IPS-NIHi7 (cell line): ENCODE data around the gene SCNN1A.

Experiments used
- DNase-seq: peaks from one replicate; pipeline ENCODE4 v3.0.0; 2012; ENCODE audit warnings: mixed read lengths; ENCODE audit errors: extremely low spot score

The SCNN1A gene

DNA sequence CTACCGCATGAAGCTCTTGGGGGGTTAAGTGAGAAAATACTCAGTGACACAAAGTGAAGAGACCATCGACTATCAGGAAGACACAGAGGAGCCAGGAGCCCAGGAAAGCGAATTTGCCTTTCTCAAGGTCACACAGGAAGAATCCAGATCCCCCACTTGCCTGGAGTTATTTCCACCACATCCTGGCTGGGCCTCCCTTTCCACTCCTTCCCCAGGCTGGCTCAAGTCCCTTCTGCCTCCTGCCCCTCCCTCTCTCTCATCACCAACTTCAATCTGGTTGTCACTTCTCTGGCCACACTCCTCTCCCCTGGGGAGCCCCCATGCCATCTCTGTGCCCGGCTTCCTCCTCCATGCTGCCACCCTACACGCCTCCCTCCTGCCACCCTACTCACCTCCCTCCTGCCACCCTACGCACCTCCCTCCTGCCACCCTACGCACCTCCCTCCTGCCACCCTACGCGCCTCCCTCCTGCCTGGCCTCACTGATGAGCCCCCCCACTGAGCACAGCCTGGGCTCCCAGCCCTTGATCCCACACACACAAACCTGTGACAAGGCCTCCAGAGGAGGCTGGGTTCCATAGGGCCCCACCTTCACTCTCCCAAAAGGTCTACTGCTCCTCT is 6.3 kb downstream of the SCNN1A start:
- DNase-seq = no peak

GRCh38 chr12:6367969-6368892 is 7.1 kb downstream of the SCNN1A start:
- no peak for DNase-seq

DNA sequence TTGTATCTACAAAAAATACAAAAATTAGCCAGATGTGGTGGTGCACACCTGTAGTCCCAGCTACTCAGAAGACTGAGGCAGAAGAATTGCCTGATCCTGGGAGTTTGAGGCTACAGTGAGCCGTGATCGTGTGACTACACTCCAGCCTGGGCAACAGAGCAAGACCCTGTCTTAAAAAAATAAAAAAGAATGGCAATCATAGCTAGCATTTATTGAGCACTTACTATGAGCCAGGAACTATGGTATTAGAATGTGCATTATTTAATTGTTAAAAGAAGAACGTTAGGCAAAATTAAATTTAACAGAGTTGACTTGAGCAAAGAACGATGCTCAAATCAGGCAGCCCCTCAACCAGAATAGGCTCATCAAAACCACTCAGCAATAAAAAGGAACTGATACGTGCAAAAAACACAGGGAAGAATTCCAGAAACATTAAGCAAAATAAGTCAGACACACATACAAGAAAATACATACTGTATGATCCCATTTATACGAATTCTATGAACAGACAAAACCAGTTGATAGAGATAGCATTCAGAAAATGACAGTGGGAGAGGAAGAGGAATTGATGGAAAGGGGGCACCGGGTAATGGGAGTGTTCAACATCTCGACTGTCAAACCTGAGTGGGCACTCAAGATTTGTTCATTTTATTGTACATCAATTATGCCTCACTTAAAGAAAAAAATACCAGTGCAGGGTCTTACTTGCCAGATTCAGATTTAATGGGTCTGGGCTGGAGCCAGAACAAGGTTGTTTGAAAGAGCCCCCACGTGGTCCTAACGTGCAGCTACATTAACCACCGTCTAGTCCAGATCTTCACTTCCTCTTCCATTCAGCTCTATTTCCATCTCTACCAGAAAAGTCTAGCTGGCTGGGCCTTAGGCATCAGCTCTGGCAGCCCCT is 8.0 kb downstream of the SCNN1A start:
- no peak for DNase-seq

- DNase-seq = no peak
These were observed 11.4 kb downstream of the SCNN1A start for GRCh38 chr12:6364044-6364374.

GRCh38 chr12:6363330-6364043 is 11.9 kb downstream of the SCNN1A start:
- DNase-seq = peak; percentile 91

GRCh38 chr12:6363010-6363329 is 12.4 kb downstream of the SCNN1A start:
- DNase-seq = no peak

GRCh38 chr12:6362403-6362802 is 13.0 kb downstream of the SCNN1A start:
- DNase-seq = no peak

GRCh38 chr12:6361834-6362233 is 13.5 kb downstream of the SCNN1A start:
- no peak for DNase-seq

DNA sequence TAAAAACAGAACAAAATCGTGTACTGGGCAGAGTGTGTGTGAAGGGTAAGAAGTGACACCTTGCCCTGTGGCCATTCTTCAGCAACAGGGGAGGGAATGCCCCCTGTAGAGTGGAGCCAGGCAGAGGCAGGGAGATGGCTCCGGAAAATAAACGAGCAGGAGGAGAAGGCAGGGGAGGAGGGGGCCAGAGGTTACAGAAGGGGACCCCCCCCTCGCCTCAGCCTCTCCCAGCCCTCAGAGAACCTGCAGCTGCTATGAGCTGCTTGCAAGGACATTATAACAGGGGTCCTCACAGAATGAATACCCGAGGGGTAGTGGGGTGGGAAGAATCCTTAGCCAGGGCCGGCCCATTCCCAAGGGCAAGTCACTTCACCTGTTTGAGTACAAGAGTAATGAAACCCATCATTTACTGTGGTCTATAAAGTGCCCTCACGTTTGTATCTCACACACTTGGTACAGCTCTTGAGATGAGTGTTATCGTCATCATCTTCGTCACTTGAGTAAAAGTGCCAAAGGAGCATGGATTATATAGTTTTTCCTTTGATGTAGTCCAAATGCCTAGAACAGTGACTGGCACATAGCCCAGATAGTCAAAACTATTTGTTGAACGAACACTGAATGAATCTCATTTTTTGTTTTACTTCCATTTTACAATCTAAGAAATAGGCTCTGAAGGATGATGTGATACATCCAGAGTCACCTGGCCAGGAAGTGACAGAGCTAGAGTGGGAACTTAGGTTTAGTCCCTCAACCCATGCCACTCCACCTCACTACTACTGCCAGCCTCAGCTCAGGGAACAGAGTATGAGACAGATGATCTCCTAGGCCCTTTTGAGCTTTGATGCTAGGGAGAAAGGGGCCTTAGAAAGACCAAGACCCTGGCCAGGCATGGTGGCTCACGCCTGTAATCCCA is 14.5 kb downstream of the SCNN1A start:
- no peak for DNase-seq

GRCh38 chr12:6360080-6360571 is 15.2 kb downstream of the SCNN1A start:
- no peak for DNase-seq

GRCh38 chr12:6358881-6359280 is 16.5 kb downstream of the SCNN1A start:
- DNase-seq = no peak

DNA sequence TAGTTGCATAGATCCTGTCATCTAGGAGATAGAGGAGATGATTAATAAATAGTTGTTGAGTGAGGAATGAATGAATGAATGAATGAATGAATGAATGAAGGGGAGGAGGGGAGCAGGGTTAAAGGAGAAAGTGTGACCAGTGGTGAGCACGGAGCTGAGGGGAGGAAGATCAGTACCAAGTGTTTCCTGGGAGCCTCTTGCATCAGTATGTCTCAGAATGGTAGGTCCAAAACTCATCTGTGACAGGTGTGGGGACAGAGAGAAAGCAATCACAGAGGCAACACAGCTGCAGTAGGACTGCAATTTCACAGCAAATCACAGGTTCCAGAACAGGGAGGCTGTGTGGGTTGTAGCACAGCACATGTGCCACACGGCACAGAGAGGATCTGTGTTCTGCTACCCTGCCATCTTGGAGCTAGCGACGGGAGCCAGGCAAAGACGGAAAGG is 19.0 kb downstream of the SCNN1A start:
- DNase-seq = no peak

DNA sequence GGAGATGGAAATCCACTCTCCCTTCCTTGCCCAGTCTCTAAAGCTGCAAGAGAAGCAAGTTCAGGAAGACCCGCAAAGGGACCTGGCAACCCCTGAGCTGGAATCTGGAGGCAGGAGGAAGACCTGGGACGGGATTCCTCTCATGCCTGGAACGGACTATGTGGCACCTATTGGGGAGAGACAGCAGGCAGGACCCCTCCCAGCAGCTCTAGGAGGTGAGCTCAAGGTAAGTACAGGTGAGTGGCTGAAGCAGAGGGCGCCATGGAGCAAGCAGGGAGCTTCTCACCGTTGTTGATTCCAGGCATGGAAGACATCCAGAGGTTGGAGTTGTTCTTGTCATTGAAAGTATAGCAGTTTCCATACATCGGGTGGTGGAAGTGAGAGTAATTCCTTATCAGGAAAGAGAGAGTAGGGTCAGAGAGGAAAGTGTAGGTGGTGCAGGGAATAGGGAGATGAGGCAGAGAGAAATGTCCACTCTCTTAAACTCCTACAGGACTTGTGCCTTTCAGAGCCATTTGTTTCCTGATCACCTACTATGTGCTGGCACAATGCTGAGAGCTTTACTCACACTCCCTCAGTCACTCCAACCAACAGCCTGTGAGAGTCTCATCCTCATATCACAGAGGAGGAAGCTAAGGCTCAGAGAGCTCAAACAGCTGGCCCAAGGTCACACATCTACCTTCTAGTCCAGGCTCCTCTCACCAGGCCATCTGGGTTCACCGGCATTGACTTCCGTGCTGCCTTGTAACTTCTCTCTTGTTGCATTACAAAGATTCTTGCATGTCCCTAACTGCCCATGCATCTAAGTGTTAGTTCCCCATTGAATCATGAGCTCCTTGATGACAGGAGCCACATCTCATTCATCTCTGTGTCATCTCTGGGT is 19.6 kb downstream of the SCNN1A start:
- DNase-seq = peak; percentile 64

- DNase-seq = no peak
These were observed 20.6 kb downstream of the SCNN1A start for GRCh38 chr12:6354495-6355393.

- DNase-seq = no peak
These were observed 22.9 kb downstream of the SCNN1A start for GRCh38 chr12:6352193-6353173.

DNA sequence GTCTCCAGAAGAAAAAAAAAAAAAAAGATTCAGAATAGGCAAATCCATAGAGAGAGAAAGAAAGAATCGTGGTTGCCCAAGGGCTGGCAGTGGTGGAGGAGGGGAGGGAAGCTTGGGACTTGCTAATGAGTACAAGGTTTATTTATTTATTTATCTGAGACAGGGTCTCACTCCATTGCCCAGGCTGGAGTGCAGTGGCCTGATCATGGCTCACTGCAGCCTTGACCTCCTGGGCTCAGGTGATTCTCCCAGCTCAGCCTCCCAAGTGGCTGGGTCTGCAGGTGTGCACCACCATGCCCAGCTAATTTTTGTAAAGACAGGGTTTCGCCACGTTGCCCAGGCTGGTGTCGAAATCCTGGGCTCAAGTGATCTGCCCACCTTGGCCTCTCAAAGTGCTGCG is 23.7 kb downstream of the SCNN1A start:
- no peak for DNase-seq
